ENCODE measurements around the gene KCNK3.

KCNK3 gene

GRCh38 chr2:26738481-26738880 lies 46.0 kb downstream of the KCNK3 start:
- H3K36me3 ChIP-seq (replicated peaks), result no peaks in the 10 kb centered on the region
- no peak overlapping the region for H3K4me3 ChIP-seq (ENCODE audit: low read depth, low read length)
- in situ Hi-C loops (cut with HindIII; ENCODE audit: low pct_ligation_motif_present, low sequenced_read_pairs), result no loop called here
- DNase-seq, result no peak
- TF ChIP-seq, protein P1, sequence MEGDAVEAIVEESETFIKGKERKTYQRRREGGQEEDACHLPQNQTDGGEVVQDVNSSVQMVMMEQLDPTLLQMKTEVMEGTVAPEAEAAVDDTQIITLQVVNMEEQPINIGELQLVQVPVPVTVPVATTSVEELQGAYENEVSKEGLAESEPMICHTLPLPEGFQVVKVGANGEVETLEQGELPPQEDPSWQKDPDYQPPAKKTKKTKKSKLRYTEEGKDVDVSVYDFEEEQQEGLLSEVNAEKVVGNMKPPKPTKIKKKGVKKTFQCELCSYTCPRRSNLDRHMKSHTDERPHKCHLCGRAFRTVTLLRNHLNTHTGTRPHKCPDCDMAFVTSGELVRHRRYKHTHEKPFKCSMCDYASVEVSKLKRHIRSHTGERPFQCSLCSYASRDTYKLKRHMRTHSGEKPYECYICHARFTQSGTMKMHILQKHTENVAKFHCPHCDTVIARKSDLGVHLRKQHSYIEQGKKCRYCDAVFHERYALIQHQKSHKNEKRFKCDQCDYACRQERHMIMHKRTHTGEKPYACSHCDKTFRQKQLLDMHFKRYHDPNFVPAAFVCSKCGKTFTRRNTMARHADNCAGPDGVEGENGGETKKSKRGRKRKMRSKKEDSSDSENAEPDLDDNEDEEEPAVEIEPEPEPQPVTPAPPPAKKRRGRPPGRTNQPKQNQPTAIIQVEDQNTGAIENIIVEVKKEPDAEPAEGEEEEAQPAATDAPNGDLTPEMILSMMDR (IDR thresholded peaks at IDR 0.05; ENCODE audit: low read depth, low read length, missing control alignments), result no peak
- H3K27me3 ChIP-seq (replicated peaks), result no peaks in the 10 kb centered on the region
- H3K27ac ChIP-seq, result no peak overlapping the region

DNA sequence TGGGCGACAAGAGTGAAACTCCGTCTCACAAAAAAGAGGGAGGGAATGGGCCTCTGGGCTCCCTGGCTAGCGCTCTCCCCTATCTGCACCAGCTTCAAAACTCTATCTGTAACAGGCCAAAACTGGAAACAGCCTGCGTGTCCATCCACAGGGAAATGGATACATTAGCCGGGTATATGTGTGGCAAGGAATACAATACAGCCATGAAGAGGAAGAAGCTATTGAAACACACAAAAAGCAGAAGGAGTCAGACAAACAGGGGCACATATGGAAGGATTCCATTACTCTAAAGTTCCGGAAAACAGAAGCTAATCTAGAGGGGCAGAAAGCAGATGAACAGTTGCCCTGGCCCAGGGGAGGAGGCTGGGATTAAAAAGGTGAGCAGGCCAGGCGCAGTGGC lies 47.0 kb downstream of the KCNK3 start:
- no peak for DNase-seq
- H3K36me3 ChIP-seq (replicated peaks), result no peaks in the 10 kb centered on the region
- no peaks in the 10 kb centered on the region for H3K27me3 ChIP-seq (replicated peaks)
- in situ Hi-C loops (cut with HindIII; ENCODE audit: low pct_ligation_motif_present, low sequenced_read_pairs), result no loop called here
- no peak overlapping the region for H3K27ac ChIP-seq
- TF ChIP-seq, protein P1 (IDR thresholded peaks at IDR 0.05; ENCODE audit: low read depth, low read length, missing control alignments), result no peak
- H3K4me3 ChIP-seq (ENCODE audit: low read depth, low read length), result no peak overlapping the region

DNA sequence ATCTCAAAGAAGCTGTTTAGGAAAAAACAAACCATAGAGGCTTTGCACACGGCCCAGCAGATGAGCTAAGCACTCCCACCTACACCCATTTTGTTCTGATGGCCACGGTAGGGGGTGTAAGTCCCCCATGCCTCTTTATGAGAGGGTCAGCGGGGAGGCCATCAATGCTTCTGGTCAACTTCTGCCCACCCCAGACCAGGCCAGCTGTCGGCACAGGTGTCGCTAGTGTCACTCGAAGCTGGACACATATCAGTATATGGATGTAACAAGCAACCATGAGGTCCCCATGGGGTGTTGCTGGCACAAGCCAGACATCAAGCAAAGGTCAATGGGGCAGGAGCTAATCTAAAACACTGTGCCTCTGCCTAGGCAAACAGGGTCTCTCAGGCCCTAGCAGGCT lies 47.8 kb downstream of the KCNK3 start:
- H3K27me3 ChIP-seq (replicated peaks), result no peaks in the 10 kb centered on the region
- no peak overlapping the region for H3K27ac ChIP-seq
- TF ChIP-seq, protein P1 (IDR thresholded peaks at IDR 0.05; ENCODE audit: low read depth, low read length, missing control alignments), result no peak
- in situ Hi-C loops (cut with HindIII; ENCODE audit: low pct_ligation_motif_present, low sequenced_read_pairs), result no loop called here
- H3K4me3 ChIP-seq (ENCODE audit: low read depth, low read length), result no peak overlapping the region
- DNase-seq, result no peak
- no peaks in the 10 kb centered on the region for H3K36me3 ChIP-seq (replicated peaks)

GRCh38 chr2:26740890-26741302 lies 48.4 kb downstream of the KCNK3 start:
- DNase-seq, result no peak
- in situ Hi-C loops (cut with HindIII; ENCODE audit: low pct_ligation_motif_present, low sequenced_read_pairs), result no loop called here
- TF ChIP-seq, protein P1 (IDR thresholded peaks at IDR 0.05; ENCODE audit: low read depth, low read length, missing control alignments), result no peak
- Histone ChIP-seq H3K27ac (no peak overlapping the region), H3K36me3 (replicated peaks) (no peaks in the 10 kb centered on the region), H3K27me3 (replicated peaks) (no peaks in the 10 kb centered on the region), H3K4me3 (ENCODE audit: low read depth, low read length) (no peak overlapping the region)

DNA sequence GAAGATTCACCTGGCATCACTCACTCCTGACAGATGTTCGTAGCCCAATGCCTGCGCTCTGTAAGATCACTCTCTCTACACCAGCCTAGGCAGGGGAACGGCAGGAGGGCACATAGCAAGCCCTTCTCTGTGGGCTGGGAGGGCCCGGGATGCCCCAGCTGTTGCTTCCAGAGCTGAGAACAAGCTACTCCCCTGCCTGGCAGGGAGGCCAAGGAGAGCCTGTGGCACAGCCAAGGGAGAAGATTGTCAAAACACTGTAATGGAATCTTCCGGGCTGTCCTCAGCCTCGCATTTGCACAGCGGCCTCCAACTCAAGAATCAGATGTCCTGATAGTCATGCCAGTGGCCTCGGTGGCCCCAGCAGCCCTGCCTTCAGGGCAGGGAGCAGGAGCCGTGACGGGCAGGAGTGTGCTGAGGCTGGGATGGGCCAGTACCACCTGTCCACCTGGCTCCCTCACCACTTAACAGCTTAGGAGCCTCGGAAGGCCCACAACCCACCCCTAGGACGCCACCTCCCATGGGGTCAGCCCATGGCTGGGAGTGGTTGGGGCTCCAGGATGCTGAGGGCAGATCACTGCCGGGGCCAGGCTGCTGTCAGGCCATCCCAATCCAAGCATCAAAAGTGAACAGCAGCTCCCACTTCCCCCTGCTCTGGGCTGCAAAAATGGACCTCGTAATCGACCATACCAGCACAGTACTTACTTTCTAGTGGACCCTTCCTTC lies 49.7 kb downstream of the KCNK3 start:
- H3K4me3 ChIP-seq (ENCODE audit: low read depth, low read length), result no peak overlapping the region
- TF ChIP-seq, protein P1 (IDR thresholded peaks at IDR 0.05; ENCODE audit: low read depth, low read length, missing control alignments), result no peak
- DNase-seq, result no peak
- no peaks in the 10 kb centered on the region for H3K27me3 ChIP-seq (replicated peaks)
- H3K27ac ChIP-seq, result no peak overlapping the region
- H3K36me3 ChIP-seq (replicated peaks), result no peaks in the 10 kb centered on the region
- in situ Hi-C loops (cut with HindIII; ENCODE audit: low pct_ligation_motif_present, low sequenced_read_pairs), result no loop called here

DNA sequence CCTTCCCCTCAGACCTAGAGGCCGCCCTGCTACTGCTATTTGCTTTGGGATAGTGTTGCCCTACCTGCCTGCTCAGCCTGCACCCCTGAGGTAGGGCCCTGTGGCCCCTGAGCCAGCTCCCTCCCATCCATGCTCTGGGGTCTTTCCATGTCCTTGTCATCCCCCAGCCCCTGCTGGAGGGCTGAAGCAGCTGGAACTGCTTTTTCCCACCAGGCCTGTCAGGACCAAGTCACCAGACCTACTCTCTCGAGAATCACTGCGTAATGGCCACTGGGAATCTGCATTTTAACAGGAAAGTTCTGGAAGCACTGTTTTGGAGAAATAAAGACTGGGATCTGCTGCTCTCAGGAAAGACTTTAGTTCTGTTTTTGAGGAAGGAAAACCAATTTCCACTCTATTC lies 51.3 kb downstream of the KCNK3 start:
- TF ChIP-seq, protein P1 (IDR thresholded peaks at IDR 0.05; ENCODE audit: low read depth, low read length, missing control alignments), result no peak
- H3K27me3 ChIP-seq (replicated peaks), result no peaks in the 10 kb centered on the region
- H3K27ac ChIP-seq, result no peak overlapping the region
- in situ Hi-C loops (cut with HindIII; ENCODE audit: low pct_ligation_motif_present, low sequenced_read_pairs), result no loop called here
- H3K36me3 ChIP-seq (replicated peaks), result no peaks in the 10 kb centered on the region
- no peak for DNase-seq
- no peak overlapping the region for H3K4me3 ChIP-seq (ENCODE audit: low read depth, low read length)
